Measurements from ENCODE around the gene CNKSR1. TPM values are rescaled to one million over a fixed set of nuclear protein-coding genes. Genes with fewer than 3 reads are reported as not detected.

The CNKSR1 gene
- total and polyA plus RNA-seq, 2 donors (not counting 1 experiment from before 2014, with no cell fraction given) = not detected

DNA sequence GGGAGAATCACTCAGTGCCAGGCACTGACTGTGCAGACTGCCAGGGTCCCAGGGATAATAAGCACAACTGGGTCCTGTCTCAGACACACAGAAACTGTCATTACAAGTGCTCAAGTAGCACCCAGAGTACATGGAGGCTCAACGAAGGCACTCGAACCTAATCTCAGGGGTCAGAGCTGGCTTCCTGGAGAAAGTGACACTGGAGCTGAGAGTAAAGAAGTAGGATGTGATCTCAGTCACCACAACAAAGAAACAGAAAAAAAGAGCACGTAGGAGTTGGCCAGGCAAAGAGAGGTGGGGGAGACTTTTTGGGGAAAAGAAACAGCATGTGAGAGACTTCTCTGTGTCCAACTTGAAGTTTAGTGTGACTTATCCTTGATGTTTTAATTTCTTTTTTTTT lies 14.4 kb downstream of the CNKSR1 start:
- DNase-seq (ENCODE audit: low read depth in 2 of 2) = no peak
- no peak overlapping the region for H3K9ac ChIP-seq (ENCODE audit: insufficient read depth, low read length)
- peaks cover 12% of the 10 kb centered on the region for H3K27me3 ChIP-seq (ENCODE audit: control insufficient read depth, insufficient read depth, low read length)
- no peaks in the 10 kb centered on the region for H3K79me2 ChIP-seq (ENCODE audit: control insufficient read depth, insufficient read depth, low read length)
- H3K36me3 ChIP-seq (ENCODE audit: control insufficient read depth, insufficient read depth, low read length) = no peaks in the 10 kb centered on the region
- H3K4me1 ChIP-seq (ENCODE audit: control insufficient read depth, extremely low read depth, insufficient read depth, low read length) = no peaks in the 10 kb centered on the region
- H3K9me3 ChIP-seq (ENCODE audit: control insufficient read depth, insufficient read depth, low read depth, low read length) = no peaks in the 10 kb centered on the region
- no peaks in the 10 kb centered on the region for H4K20me1 ChIP-seq (ENCODE audit: control insufficient read depth, extremely low read depth, insufficient read depth, low read length)
- H2AFZ ChIP-seq (ENCODE audit: low read length) = no peak overlapping the region
- H3K4me2 ChIP-seq (ENCODE audit: extremely low read depth, insufficient read depth, low read length) = no peak overlapping the region
- TF ChIP-seq, protein P1, sequence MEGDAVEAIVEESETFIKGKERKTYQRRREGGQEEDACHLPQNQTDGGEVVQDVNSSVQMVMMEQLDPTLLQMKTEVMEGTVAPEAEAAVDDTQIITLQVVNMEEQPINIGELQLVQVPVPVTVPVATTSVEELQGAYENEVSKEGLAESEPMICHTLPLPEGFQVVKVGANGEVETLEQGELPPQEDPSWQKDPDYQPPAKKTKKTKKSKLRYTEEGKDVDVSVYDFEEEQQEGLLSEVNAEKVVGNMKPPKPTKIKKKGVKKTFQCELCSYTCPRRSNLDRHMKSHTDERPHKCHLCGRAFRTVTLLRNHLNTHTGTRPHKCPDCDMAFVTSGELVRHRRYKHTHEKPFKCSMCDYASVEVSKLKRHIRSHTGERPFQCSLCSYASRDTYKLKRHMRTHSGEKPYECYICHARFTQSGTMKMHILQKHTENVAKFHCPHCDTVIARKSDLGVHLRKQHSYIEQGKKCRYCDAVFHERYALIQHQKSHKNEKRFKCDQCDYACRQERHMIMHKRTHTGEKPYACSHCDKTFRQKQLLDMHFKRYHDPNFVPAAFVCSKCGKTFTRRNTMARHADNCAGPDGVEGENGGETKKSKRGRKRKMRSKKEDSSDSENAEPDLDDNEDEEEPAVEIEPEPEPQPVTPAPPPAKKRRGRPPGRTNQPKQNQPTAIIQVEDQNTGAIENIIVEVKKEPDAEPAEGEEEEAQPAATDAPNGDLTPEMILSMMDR (conservative IDR thresholded peaks at IDR 0.05 in 1 of 2, IDR thresholded peaks at IDR 0.05 in 1 of 2; ENCODE audit: low read depth in 1 of 2, low read length in 2 of 2) = no peak
- TF ChIP-seq EZH2 (IDR thresholded peaks at IDR 0.05; ENCODE audit: low read length, missing control alignments) = no peak
- H3K4me3 ChIP-seq (replicated peaks in 1 of 4; ENCODE audit: control extremely low read depth in 1 of 4, insufficient read depth in 1 of 4, low read depth in 3 of 4, low read length in 4 of 4) = no peak overlapping the region
- no peak overlapping the region for H3K27ac ChIP-seq (ENCODE audit: insufficient read depth, low read length)

DNA sequence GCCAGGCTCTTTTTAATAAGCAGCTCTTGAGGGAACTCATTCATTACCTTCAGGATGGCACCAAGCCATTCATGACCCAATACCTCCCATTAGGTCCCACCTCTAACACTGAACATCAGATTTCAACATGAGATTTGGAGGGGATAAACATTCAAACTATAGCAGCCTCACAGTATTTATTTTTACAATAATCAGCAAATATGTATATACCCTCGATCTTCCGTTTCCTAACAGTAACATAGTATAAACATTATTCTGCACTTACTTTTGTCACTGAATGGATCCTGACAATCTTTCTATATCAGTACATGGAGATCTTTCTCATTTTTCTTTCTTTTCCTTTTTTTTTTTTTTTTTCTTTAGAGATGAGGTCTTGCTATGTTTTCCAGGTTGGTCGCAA lies 18.5 kb downstream of the CNKSR1 start:
- H3K4me1 ChIP-seq (ENCODE audit: control insufficient read depth, extremely low read depth, insufficient read depth, low read length) = no peaks in the 10 kb centered on the region
- H3K27me3 ChIP-seq (ENCODE audit: control insufficient read depth, insufficient read depth, low read length) = peaks cover 13% of the 10 kb centered on the region
- TF ChIP-seq, protein P1 (conservative IDR thresholded peaks at IDR 0.05 in 1 of 2, IDR thresholded peaks at IDR 0.05 in 1 of 2; ENCODE audit: low read depth in 1 of 2, low read length in 2 of 2) = no peak
- TF ChIP-seq EZH2 (IDR thresholded peaks at IDR 0.05; ENCODE audit: low read length, missing control alignments) = no peak

DNA sequence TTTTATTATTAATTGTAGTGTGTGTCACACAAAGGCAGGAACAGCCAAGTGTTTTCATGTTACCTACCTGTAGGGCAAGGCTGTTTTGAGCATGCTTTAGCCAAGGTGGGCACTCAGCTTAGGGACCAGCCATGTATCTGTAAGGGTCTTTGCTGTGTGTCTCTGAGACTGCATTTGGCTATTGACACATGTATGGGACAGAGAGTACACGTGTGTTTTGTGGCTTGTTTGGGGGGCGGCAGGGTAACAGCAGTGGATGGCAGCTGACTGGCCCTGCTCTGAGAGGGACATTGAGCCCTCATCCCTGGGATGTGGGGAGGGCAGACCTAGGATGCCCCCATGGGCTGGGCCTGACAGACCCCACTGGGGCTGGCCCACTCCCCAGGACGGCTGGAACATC lies 20.0 kb downstream of the CNKSR1 start:
- TF ChIP-seq EZH2 (IDR thresholded peaks at IDR 0.05; ENCODE audit: low read length, missing control alignments) = no peak
- TF ChIP-seq, protein P1 (conservative IDR thresholded peaks at IDR 0.05 in 1 of 2, IDR thresholded peaks at IDR 0.05 in 1 of 2; ENCODE audit: low read depth in 1 of 2, low read length in 2 of 2) = no peak
- no peaks in the 10 kb centered on the region for H3K9me3 ChIP-seq (ENCODE audit: control insufficient read depth, insufficient read depth, low read depth, low read length)
- no peaks in the 10 kb centered on the region for H3K79me2 ChIP-seq (ENCODE audit: control insufficient read depth, insufficient read depth, low read length)
- peaks cover 10% of the 10 kb centered on the region for H3K27me3 ChIP-seq (ENCODE audit: control insufficient read depth, insufficient read depth, low read length)
- H3K9ac ChIP-seq (ENCODE audit: insufficient read depth, low read length) = no peak overlapping the region
- no peak overlapping the region for H3K4me2 ChIP-seq (ENCODE audit: extremely low read depth, insufficient read depth, low read length)
- no peaks in the 10 kb centered on the region for H4K20me1 ChIP-seq (ENCODE audit: control insufficient read depth, extremely low read depth, insufficient read depth, low read length)
- H3K27ac ChIP-seq (ENCODE audit: insufficient read depth, low read length) = no peak overlapping the region
- H3K4me3 ChIP-seq (replicated peaks in 1 of 4; ENCODE audit: control extremely low read depth in 1 of 4, insufficient read depth in 1 of 4, low read depth in 3 of 4, low read length in 4 of 4) = no peak overlapping the region
- no peak for DNase-seq (ENCODE audit: low read depth in 2 of 2)
- H3K4me1 ChIP-seq (ENCODE audit: control insufficient read depth, extremely low read depth, insufficient read depth, low read length) = no peaks in the 10 kb centered on the region
- H3K36me3 ChIP-seq (ENCODE audit: control insufficient read depth, insufficient read depth, low read length) = no peaks in the 10 kb centered on the region
- no peak overlapping the region for H2AFZ ChIP-seq (ENCODE audit: low read length)

More for the DNA sequence above, 18.5 kb downstream of the CNKSR1 start:
- no peaks in the 10 kb centered on the region for H4K20me1 ChIP-seq (ENCODE audit: control insufficient read depth, extremely low read depth, insufficient read depth, low read length)
- no peaks in the 10 kb centered on the region for H3K9me3 ChIP-seq (ENCODE audit: control insufficient read depth, insufficient read depth, low read depth, low read length)
- H3K27ac ChIP-seq (ENCODE audit: insufficient read depth, low read length) = no peak overlapping the region
- H3K36me3 ChIP-seq (ENCODE audit: control insufficient read depth, insufficient read depth, low read length) = no peaks in the 10 kb centered on the region
- H3K4me2 ChIP-seq (ENCODE audit: extremely low read depth, insufficient read depth, low read length) = no peak overlapping the region
- no peak for DNase-seq (ENCODE audit: low read depth in 2 of 2)
- H3K9ac ChIP-seq (ENCODE audit: insufficient read depth, low read length) = no peak overlapping the region
- H2AFZ ChIP-seq (ENCODE audit: low read length) = no peak overlapping the region
- H3K4me3 ChIP-seq (replicated peaks in 1 of 4; ENCODE audit: control extremely low read depth in 1 of 4, insufficient read depth in 1 of 4, low read depth in 3 of 4, low read length in 4 of 4) = no peak overlapping the region
- no peaks in the 10 kb centered on the region for H3K79me2 ChIP-seq (ENCODE audit: control insufficient read depth, insufficient read depth, low read length)

Measured in fibroblast of lung (primary cell).